ENCODE data around the gene BABAM2.

The BABAM2 gene

GRCh38 chr2:28163028-28163427 is 272.5 kb downstream of the BABAM2 start:
- no peak for DNase-seq (ENCODE audit: low read depth)
- no peak for TF ChIP-seq CTCF (IDR thresholded peaks at IDR 0.05; ENCODE audit: low read depth, low read length)
- no peak for TF ChIP-seq MYC (IDR thresholded peaks at IDR 0.05; ENCODE audit: low read depth, low read length)
- TF ChIP-seq POLR2A (IDR thresholded peaks at IDR 0.05; ENCODE audit: extremely low read depth, insufficient read length): no peak
- TF ChIP-seq, protein P1, sequence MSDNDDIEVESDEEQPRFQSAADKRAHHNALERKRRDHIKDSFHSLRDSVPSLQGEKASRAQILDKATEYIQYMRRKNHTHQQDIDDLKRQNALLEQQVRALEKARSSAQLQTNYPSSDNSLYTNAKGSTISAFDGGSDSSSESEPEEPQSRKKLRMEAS (IDR thresholded peaks at IDR 0.05; ENCODE audit: low read depth, low read length): no peak
- H3K4me3 ChIP-seq (ENCODE audit: low read depth, low read length): no peak overlapping the region

DNA sequence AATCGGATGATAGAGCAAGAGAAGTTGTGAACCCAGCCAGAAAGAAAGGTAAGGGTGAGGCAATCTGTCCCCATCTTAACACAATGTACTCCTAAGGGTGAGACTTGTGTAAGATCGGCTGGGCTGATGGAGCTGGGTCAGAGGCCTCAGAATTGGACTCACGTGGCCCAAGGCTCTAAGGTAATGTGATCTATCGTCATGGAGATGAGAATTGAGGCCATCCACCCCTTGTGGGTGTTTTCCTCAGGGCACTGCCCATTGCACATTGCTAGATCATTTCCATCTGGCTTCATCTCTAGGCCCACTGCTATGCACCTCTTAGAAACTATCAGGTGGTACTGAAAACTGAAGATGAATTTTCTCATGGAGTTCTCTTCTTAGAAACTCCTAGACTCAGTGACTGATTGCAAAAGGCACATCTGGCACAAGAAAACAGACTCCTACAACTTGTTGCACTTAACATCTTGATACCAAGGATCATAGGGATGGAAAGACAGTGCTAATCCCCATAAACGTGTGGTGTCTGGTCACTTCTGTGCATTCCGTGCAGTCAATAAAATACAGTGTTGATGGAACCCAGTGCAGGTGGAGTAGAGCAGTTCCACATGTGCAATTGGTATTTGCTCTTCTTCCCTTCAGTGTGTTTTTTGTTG is 273.2 kb downstream of the BABAM2 start:
- DNase-seq (ENCODE audit: low read depth): no peak
- H3K4me3 ChIP-seq (ENCODE audit: low read depth, low read length): no peak overlapping the region
- TF ChIP-seq POLR2A (IDR thresholded peaks at IDR 0.05; ENCODE audit: extremely low read depth, insufficient read length) (no peak), MYC (IDR thresholded peaks at IDR 0.05; ENCODE audit: low read depth, low read length) (no peak), CTCF (IDR thresholded peaks at IDR 0.05; ENCODE audit: low read depth, low read length) (no peak)
- TF ChIP-seq, protein P1 (IDR thresholded peaks at IDR 0.05; ENCODE audit: low read depth, low read length): no peak

- H3K4me3 ChIP-seq (ENCODE audit: low read depth, low read length): no peak overlapping the region
- DNase-seq (ENCODE audit: low read depth): no peak
- TF ChIP-seq, protein P1 (IDR thresholded peaks at IDR 0.05; ENCODE audit: low read depth, low read length): no peak
- no peak for TF ChIP-seq MYC (IDR thresholded peaks at IDR 0.05; ENCODE audit: low read depth, low read length)
These were observed 273.8 kb downstream of the BABAM2 start for GRCh38 chr2:28164280-28164801.

DNA sequence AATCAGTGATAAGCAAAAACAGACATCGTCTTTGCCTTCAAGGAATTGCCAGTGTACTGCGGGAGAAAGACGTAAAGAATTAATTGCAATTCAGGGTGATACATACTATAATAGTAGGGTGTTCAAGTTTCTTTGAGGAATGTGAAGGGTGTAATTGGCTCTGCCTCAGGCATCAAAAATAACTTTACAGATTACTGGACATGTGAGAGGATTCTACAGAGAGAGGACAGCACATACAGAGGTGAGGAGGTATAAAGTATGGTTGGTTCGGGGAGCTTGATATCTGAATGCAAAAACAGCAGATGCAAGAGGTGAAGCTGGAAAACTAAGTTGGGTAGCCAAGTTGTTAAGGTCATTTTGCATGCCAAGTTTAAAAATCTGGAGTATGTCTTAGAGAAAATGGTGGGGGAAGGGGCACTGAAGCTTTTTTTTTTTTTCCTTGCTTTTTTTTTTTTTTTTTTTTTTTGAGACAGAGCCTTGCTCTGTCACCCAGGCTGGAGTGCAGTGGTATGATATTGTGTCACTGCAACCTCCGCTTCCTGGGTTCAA is 274.6 kb downstream of the BABAM2 start:
- DNase-seq (ENCODE audit: low read depth): no peak
- TF ChIP-seq CTCF (IDR thresholded peaks at IDR 0.05; ENCODE audit: low read depth, low read length) (no peak), MYC (IDR thresholded peaks at IDR 0.05; ENCODE audit: low read depth, low read length) (no peak), POLR2A (IDR thresholded peaks at IDR 0.05; ENCODE audit: extremely low read depth, insufficient read length) (no peak)
- TF ChIP-seq, protein P1 (IDR thresholded peaks at IDR 0.05; ENCODE audit: low read depth, low read length): no peak
- H3K4me3 ChIP-seq (ENCODE audit: low read depth, low read length): no peak overlapping the region

DNA sequence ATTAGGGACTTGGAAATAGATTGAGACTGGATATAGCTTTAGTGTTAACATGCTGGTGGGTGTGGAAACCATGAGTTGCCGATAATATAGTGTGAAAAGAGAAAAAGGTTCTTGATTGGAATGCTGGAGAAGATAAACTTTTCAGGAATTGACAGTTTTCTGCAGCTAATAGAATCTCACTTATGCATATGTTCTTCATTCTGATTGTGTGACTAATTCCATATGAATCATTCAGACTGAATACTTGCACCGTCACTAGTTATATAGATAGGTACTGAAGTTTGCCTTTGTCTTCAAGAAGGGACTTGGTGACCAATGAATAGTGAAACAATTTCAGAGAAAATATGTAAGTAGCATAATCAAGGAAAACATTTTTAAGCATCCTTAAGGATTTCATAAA is 276.4 kb downstream of the BABAM2 start:
- no peak overlapping the region for H3K4me3 ChIP-seq (ENCODE audit: low read depth, low read length)
- no peak for DNase-seq (ENCODE audit: low read depth)
- TF ChIP-seq MYC (IDR thresholded peaks at IDR 0.05; ENCODE audit: low read depth, low read length) (no peak), POLR2A (IDR thresholded peaks at IDR 0.05; ENCODE audit: extremely low read depth, insufficient read length) (no peak), CTCF (IDR thresholded peaks at IDR 0.05; ENCODE audit: low read depth, low read length) (no peak)
- TF ChIP-seq, protein P1 (IDR thresholded peaks at IDR 0.05; ENCODE audit: low read depth, low read length): no peak

DNA sequence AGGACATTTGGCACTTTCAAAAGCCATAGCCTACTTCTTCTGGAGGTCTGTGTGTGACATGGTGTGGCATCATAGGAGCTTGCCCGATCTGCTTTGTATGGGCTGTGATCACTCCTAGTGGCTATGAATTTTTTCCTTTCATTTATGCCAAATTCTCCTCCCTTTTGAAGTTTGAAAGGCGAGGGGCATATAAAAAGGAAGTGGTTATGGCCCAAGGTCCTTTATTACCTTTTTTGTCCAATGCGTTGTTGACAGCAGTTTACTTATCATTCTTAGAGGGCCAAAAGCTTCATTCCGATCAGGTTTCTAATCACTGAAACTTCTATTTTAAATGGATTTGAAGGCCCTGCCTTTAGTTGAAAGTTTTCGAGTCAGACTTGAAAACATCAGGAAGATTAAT is 277.8 kb downstream of the BABAM2 start:
- TF ChIP-seq POLR2A (IDR thresholded peaks at IDR 0.05; ENCODE audit: extremely low read depth, insufficient read length) (no peak), MYC (IDR thresholded peaks at IDR 0.05; ENCODE audit: low read depth, low read length) (no peak), CTCF (IDR thresholded peaks at IDR 0.05; ENCODE audit: low read depth, low read length) (no peak)
- TF ChIP-seq, protein P1 (IDR thresholded peaks at IDR 0.05; ENCODE audit: low read depth, low read length): no peak
- no peak overlapping the region for H3K4me3 ChIP-seq (ENCODE audit: low read depth, low read length)
- DNase-seq (ENCODE audit: low read depth): peak; percentile 10
